Lung (tissue), 12 donors: ENCODE data around the gene ZNF440. TPM values are rescaled to one million over a fixed set of nuclear protein-coding genes. Genes with fewer than 3 reads are reported as not detected.
A peak's percentile ranks its signal among the peaks of the same experiment; 100 is the strongest.

ENCODE experiments used
- ATAC-seq: fragments of 200-7000 bp; cut with Tn5 transposase; one replicate; pipeline ENCODE4 v1.9.1; 2020; ENCODE audit warnings: moderate number of reproducible peaks; ENCODE audit not compliant: insufficient read depth, low FRiP score
- DNase-seq, 3 donors: peaks; one replicate each; pipeline ENCODE4 v3.0.0-alpha.2; 2013 to 2017
- H3K27ac ChIP-seq, 2 donors: one replicate each; pipeline ENCODE4 v1.5.1; 2013; ENCODE audit warnings: mild to moderate bottlenecking in 2 of 2, moderate library complexity in 2 of 2, control low read depth in 1 of 2, inconsistent platforms in 1 of 2, low read depth in 1 of 2, low read length in 1 of 2
- H3K27me3 ChIP-seq, 3 donors: one replicate each; pipeline ENCODE4 v1.5.1; 2013; ENCODE audit warnings: low read length in 2 of 3; ENCODE audit not compliant: control insufficient read depth in 3 of 3, insufficient read depth in 3 of 3
- H3K36me3 ChIP-seq, 4 donors: one replicate each; pipeline ENCODE4 v1.5.1; 2013; ENCODE audit warnings: low read length in 4 of 4, mild to moderate bottlenecking in 1 of 4, moderate library complexity in 1 of 4; ENCODE audit not compliant: control insufficient read depth in 4 of 4, insufficient read depth in 4 of 4
- H3K4me1 ChIP-seq, 5 donors: one replicate each; pipeline ENCODE4 v1.5.1; 2013; ENCODE audit warnings: low read length in 5 of 5, mild to moderate bottlenecking in 2 of 5, moderate library complexity in 1 of 5; ENCODE audit not compliant: control insufficient read depth in 5 of 5, insufficient read depth in 5 of 5
- H3K4me3 ChIP-seq: one replicate; pipeline ENCODE4 v1.5.1; 2013; ENCODE audit warnings: mild to moderate bottlenecking, control low read depth, moderate library complexity
- H3K9ac ChIP-seq, 2 donors: one replicate each; pipeline ENCODE4 v1.5.1; 2013; ENCODE audit warnings: low read length in 2 of 2, control low read depth in 1 of 2; ENCODE audit not compliant: insufficient read depth in 1 of 2
- H3K9me3 ChIP-seq, 4 donors: one replicate each; pipeline ENCODE4 v1.5.1; 2013; ENCODE audit warnings: low read length in 3 of 4, mild to moderate bottlenecking in 1 of 4, moderate library complexity in 1 of 4; ENCODE audit not compliant: control insufficient read depth in 4 of 4, insufficient read depth in 3 of 4
- CTCF ChIP-seq: IDR thresholded peaks from 2 replicates; pipeline ENCODE4 v1.5.1; 2012; ENCODE audit warnings: mild to moderate bottlenecking; ENCODE audit errors: control extremely low read depth, extremely low read depth
- WGBS, 2 donors: extraction: QIAGEN DNeasy Blood & Tissue Kit; methylation state at CpG; one replicate each; pipeline ENCODE4 v1.1.7; 2013; 5-methylcytosine and 5-hydroxymethylcytosine counted together
- polyA plus RNA-seq, 2 donors: library from polyadenylated mRNA; stranded (reverse); fragments of 200-250 nt; gene quantifications; one replicate each; pipeline ENCODE4 v1.2.1, GENCODE V29; 2013
- total RNA-seq, 2 donors: library from RNA; depleted of rRNA in 1 of 2; stranded (reverse); fragments of >200 nt in 1 of 2; gene quantifications; one replicate each; pipeline ENCODE4 v1.2.1, GENCODE V29; 2014 to 2021
- donor health status: control.
- donor health status: control.
- donor health status: Bipolar disorder and iron deficiency.
- donor health status: healthy.
- donor health status: DM: yes; HTN: yes; CAD: no.

ZNF440 gene
- total and polyA plus RNA-seq, 4 donors: 5.2 to 42.0 (median 17.5) TPM

- no peak for DNase-seq
- no peak for TF ChIP-seq CTCF
- no peaks in the 10 kb centered on the region for H3K36me3 ChIP-seq
- peaks cover 0 to 3% (median 0%) of the 10 kb centered on the region in 5 donors for H3K4me1 ChIP-seq
- H3K9me3 ChIP-seq: peaks cover 0 to 5% (median 0%) of the 10 kb centered on the region in 4 donors
- no peak overlapping the region for H3K9ac ChIP-seq
- H3K27ac ChIP-seq: no peak overlapping the region
- WGBS, 2 donors: 90 to 95% methylated on average over 12 of the region's 12 CpGs
- H3K27me3 ChIP-seq: no peaks in the 10 kb centered on the region
- no peak overlapping the region for H3K4me3 ChIP-seq
- no peak for ATAC-seq
Measured at GRCh38 chr19:11880598-11880997, 66.5 kb downstream of the ZNF440 start.

GRCh38 chr19:11881151-11881800 is 67.2 kb downstream of the ZNF440 start:
- TF ChIP-seq CTCF: peak; percentile 70
- no peak for ATAC-seq

GRCh38 chr19:11882606-11883005 is 68.5 kb downstream of the ZNF440 start:
- no peaks in the 10 kb centered on the region for H3K36me3 ChIP-seq
- H3K4me1 ChIP-seq: peaks cover 0 to 5% (median 3%) of the 10 kb centered on the region in 5 donors
- no peak overlapping the region for H3K4me3 ChIP-seq
- H3K27ac ChIP-seq: no peak overlapping the region
- ATAC-seq (no peak), DNase-seq (no peak)
- no peak for TF ChIP-seq CTCF
- H3K27me3 ChIP-seq: no peaks in the 10 kb centered on the region
- H3K9me3 ChIP-seq: peaks cover 0 to 5% (median 0%) of the 10 kb centered on the region in 4 donors
- H3K9ac ChIP-seq: no peak overlapping the region
- 31 to 52% methylated on average over 2 of the region's 2 CpGs for WGBS, 2 donors

More at GRCh38 chr19:11881151-11881800, 67.2 kb downstream of the ZNF440 start:
- no peaks in the 10 kb centered on the region for H3K27me3 ChIP-seq
- peaks cover 0 to 3% (median 0%) of the 10 kb centered on the region in 5 donors for H3K4me1 ChIP-seq
- H3K27ac ChIP-seq: no peak overlapping the region
- no peak overlapping the region for H3K4me3 ChIP-seq
- H3K36me3 ChIP-seq: no peaks in the 10 kb centered on the region
- peaks cover 0 to 5% (median 0%) of the 10 kb centered on the region in 4 donors for H3K9me3 ChIP-seq
- 18 to 20% methylated on average over 10 of the region's 10 CpGs for WGBS, 2 donors
- no peak overlapping the region for H3K9ac ChIP-seq
- DNase-seq: peak; percentile 66 to 77 (median 70)

Other genes with a start within 250 kb of the ZNF440 start
- 100 to 1,000 TPM in 1 of 2 donors, 10 to 100 TPM in 1; 22.5 to 184 TPM for gene ACP5, start 236.6 kb upstream of the ZNF440 start, total RNA-seq
- 100 to 1,000 TPM in 1 of 2 donors, 10 to 100 TPM in 1; 95.6 to 301 TPM for gene ACP5, start 236.6 kb upstream of the ZNF440 start, polyA plus RNA-seq
- gene ZNF627, start 216.8 kb upstream of the ZNF440 start, total RNA-seq: 10 to 100 TPM; 10.2 to 30.6 TPM
- 1 to 10 TPM; 4.8 to 7.4 TPM for gene ZNF627, start 216.8 kb upstream of the ZNF440 start, polyA plus RNA-seq
- 10 to 100 TPM in 1 of 2 donors, 1 to 10 TPM in 1; 5.2 to 13.1 TPM for gene ZNF823, start 75.3 kb upstream of the ZNF440 start, total RNA-seq
- 1 to 10 TPM; 2.4 to 4.6 TPM for gene ZNF823, start 75.3 kb upstream of the ZNF440 start, polyA plus RNA-seq
- gene ZNF441, start 47.3 kb upstream of the ZNF440 start, total RNA-seq: 10 to 100 TPM in 1 of 2 donors, 1 to 10 TPM in 1; 9.4 to 26.4 TPM
- 1 to 10 TPM; 3.7 to 3.8 TPM for gene ZNF441, start 47.3 kb upstream of the ZNF440 start, polyA plus RNA-seq
- gene ZNF491, start 15.8 kb upstream of the ZNF440 start, total RNA-seq: 1 to 10 TPM; 2.5 to 4.9 TPM
- 1 to 10 TPM in 1 of 2 donors, under 1 TPM in 1; 0.54 to 1.1 TPM for gene ZNF491, start 15.8 kb upstream of the ZNF440 start, polyA plus RNA-seq
- 10 to 100 TPM in 1 of 2 donors, 1 to 10 TPM in 1; 8.4 to 21.7 TPM for gene ZNF439, start 34.5 kb downstream of the ZNF440 start, total RNA-seq
- 1 to 10 TPM; 2.5 to 7.5 TPM for gene ZNF439, start 34.5 kb downstream of the ZNF440 start, polyA plus RNA-seq
- 10 to 100 TPM in 1 of 2 donors, 1 to 10 TPM in 1; 9.2 to 29.1 TPM for gene ZNF69, start 73.5 kb downstream of the ZNF440 start, total RNA-seq
- 10 to 100 TPM in 1 of 2 donors, 1 to 10 TPM in 1; 2.0 to 10.4 TPM for gene ZNF69, start 73.5 kb downstream of the ZNF440 start, polyA plus RNA-seq
- gene ZNF700, start 110.8 kb downstream of the ZNF440 start, total RNA-seq: 10 to 100 TPM; 10.8 to 24.7 TPM
- gene ZNF700, start 110.8 kb downstream of the ZNF440 start, polyA plus RNA-seq: 10 to 100 TPM in 1 of 2 donors, 1 to 10 TPM in 1; 6.2 to 14.2 TPM
- gene ZNF763, start 150.8 kb downstream of the ZNF440 start, total RNA-seq: 1 to 10 TPM; 3.3 to 7.2 TPM
- 1 to 10 TPM; 3.2 to 6.2 TPM for gene ZNF763, start 150.8 kb downstream of the ZNF440 start, polyA plus RNA-seq
- 10 to 100 TPM in 1 of 2 donors, 1 to 10 TPM in 1; 5.8 to 26.5 TPM for gene ZNF433, start 221.4 kb downstream of the ZNF440 start, total RNA-seq
- gene ZNF433, start 221.4 kb downstream of the ZNF440 start, polyA plus RNA-seq: 1 to 10 TPM; 4.4 to 5.1 TPM
- gene ZNF878, start 238.7 kb downstream of the ZNF440 start, total RNA-seq: under 1 TPM; 0.23 to 0.28 TPM
- under 1 TPM; 0.22 to 0.33 TPM for gene ZNF878, start 238.7 kb downstream of the ZNF440 start, polyA plus RNA-seq